GM21390 (cell line): ENCODE results near the gene SLC7A1.

Source experiments
- ATAC-seq: cut with Tn5 transposase; IDR thresholded peaks from one replicate; pipeline ENCODE4 v1.9.1; 2021; ENCODE audit not compliant: unreplicated experiment

SLC7A1 gene

DNA sequence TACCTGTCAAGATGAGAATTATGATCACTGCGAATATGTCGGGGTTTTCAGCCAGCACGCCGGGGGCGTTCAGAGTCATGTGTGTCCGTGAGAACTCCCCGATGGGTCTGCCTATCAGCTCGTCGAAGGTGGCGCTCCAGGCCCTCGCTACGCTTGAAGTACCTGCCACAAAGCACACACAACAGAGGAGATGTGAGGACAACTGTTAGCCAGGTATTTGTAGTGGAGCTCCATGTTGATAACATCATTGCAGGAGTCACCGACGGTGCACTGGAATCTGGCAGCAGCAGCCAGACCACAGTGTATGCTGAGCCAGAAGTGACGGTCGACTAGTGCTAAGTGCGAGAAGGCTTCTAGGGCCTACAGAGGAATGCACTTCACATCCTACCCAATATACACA is 62.7 kb downstream of the SLC7A1 start:
- ATAC-seq, result no peak

DNA sequence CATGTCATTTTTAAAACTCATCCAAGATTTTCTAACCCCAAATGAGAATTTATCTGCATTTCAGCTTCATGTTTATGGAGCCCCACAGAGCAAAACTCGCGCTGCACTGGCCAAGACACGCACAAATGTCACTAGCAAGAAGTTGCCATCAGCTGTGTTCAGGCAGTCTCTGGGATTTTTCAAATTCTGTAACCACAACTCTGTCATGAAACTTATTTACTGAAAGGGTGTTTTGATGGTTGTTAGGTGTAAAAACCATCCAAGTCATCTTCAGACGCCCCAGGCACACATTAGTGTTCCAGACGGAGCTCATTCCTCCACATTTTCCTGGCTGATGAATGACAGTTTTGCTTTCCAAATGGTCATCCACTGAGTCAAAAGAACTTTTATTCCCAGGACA is 63.4 kb downstream of the SLC7A1 start:
- no peak for ATAC-seq

DNA sequence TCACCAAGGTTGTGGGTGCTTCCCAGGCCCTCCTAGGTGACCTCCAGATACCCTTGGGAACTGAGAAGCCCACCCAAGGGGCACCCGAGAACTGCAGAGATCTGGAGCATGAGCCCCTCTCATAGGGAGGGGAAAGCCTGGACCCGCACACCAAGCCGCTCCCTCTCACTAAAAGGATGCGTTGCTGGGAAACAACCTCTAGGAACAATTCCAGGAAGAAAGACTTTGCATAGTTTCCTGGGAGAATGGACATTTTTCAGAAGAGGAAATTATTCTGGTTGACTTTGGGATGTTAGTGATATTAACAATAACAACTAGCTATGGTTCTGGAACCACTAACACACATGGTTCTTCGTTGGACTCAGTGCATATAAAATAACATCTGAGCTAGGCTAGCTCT is 64.6 kb downstream of the SLC7A1 start:
- ATAC-seq, result no peak

DNA sequence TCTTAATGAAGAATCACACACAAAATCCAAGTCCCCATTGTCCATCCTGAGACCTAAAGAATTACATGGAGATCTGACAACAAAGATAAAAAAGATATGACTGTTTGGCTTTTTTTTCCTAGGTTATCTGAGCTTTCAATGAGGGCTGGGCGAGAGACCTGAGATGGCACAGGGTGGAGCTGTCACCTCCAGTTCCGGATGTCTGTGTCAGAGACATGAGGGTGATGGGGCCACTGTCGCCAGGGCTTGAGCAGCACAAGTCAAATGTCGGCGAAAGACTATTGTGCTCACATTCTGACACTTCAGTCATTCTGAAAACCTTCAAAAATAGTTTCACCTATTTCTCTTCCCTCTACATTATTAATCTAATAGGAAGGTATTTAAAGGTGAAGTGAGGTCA is 65.7 kb downstream of the SLC7A1 start:
- ATAC-seq, result no peak

DNA sequence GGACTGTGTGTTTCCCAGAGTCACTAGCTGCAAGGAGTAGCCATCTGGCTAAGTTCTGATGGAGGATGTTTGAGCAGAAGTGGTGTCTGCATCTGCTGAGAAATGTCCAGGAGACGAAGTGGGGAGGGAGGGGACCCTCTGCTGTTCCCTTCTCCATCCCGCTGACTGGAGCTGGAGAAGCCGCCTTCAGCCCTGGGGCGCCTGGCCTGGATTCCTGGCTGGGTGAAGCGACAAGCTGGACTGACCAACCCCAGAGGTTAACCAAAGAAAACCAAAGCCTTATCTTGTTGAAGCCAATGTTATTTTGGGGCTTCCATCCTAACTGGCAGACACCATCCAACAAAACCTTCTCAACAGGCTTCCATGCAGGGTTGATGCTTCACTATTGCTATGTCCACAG is 67.6 kb downstream of the SLC7A1 start:
- no peak for ATAC-seq

DNA sequence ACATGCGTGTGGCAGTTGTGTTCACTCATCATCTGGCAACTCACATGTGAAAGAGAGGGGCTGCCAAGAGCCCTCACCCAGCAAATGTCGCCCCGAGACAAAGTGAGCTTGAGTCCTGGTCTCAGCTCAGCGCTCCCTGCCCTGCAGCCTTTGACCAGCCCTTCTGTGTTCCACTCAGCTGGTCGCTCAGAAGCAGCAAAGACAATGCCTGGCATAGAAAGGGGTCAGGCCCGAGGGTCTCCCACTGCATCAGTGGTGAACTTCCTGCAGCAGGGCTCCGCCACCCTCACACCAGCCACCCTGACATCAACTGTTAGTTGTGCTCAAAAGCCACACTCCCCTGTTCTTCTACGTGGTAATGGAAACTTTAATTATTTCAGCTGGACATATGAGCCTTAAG is 68.0 kb downstream of the SLC7A1 start:
- ATAC-seq, result no peak

DNA sequence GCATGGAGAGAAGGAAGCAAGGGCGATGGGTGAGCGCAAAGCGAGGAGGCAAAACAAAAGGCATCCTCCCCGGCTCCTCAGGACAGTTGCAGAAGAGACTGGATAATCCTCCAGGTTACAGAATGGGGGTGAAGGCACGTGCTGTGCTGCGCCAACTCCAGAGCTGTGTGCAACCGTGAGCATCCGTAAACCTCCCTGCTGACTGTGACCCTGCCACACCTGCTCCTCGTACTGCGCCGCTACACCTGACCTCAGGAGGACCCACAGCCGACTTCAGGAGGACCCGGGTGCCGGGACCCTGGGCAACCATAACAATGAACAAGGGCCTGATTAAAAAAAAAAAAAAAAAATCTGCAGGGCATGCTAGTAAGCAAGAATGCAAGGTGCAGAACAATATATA is 68.7 kb downstream of the SLC7A1 start:
- ATAC-seq, result no peak

DNA sequence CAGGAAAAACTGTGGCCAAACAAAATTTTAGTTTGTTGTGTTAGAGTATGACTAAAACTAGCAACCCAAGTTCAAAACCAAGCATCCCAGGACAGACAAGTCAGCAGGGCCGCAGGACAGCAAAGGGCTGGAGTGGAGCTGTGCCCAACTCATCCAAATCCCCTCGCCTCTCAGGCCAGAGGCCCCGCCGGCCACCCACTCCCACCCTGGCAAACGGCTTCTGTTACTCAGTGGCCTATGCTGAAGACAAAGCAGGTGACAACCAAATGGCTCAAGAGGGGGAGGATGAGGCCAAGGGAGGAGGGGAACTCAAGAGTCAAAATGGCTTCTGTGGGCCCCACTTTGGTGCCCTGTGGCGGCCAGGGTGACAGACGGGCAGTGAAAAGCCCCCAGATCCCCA is 69.7 kb downstream of the SLC7A1 start:
- no peak for ATAC-seq

DNA sequence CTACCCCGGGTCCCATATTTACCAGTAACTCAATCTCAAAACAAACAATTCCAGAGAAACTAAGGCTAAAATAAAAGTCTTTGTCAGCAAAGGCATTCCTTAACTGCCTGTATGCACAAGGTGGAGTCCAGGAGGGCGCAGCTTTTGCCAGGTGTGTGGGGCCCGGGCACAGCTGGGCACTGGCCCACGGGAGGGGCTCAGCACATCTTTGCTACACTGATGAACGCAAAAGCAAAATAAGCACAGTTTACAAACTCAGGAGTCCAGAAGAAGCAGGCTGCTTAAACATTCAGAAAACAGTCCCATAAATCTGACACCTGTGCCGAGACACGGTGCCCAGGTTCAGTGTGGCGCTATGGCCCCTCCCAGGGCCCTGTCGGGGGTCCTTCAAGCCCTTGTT is 70.8 kb downstream of the SLC7A1 start:
- ATAC-seq, result no peak

DNA sequence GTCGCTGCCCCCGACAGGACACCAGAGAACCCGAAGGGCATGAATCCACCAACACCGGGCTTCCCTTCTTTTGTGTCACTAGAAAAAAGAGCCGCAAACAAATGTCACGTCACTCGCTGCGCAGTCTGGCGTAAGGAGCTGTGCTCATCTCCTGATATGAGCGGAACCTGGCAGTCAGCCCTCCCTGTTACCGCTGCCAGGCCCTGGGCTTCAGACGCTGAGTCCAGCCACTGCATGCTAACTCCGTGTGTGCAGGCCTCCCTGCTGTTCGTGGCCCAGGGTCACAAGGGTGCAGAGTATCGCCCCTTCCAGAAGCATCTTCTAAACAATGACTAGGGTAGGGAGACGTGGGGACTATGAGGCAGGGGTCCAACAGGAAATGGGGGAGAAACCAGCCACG is 71.3 kb downstream of the SLC7A1 start:
- ATAC-seq, result no peak

DNA sequence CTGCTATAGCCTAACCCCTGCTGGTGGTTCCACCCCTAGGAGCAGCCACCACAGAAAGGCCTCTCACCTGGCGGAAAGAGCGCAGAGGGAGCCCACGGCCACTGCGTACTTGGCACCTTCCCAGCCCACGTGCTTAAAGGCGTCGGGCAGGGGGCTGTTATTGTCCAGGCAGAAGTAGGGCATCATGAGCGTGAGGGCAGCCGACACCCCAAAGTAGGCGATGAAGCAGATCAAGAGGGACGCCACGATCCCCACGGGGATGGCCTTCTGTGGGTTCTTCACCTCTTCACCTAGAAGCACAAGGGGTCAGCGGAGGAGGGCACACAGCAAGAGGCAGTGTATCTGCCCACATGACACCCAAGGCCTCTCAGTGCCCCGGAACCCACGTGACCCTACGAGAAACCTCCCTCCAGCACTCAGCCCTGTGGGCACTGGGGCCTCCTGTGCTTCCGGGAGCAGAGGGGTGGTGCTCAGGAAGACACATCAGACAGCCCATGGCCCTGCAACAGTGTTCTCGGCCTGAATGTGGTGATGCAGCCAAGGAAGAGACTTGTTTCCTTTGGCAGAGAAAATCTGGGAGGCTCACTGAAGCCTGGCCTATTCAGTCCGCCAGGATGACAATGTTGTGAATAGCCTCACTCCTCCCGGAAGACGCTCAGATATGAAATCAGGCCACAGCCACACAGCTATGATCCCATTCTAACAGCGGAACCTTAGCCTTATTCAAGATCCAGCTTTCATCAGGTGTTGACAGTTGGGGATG is 72.1 kb downstream of the SLC7A1 start:
- no peak for ATAC-seq

DNA sequence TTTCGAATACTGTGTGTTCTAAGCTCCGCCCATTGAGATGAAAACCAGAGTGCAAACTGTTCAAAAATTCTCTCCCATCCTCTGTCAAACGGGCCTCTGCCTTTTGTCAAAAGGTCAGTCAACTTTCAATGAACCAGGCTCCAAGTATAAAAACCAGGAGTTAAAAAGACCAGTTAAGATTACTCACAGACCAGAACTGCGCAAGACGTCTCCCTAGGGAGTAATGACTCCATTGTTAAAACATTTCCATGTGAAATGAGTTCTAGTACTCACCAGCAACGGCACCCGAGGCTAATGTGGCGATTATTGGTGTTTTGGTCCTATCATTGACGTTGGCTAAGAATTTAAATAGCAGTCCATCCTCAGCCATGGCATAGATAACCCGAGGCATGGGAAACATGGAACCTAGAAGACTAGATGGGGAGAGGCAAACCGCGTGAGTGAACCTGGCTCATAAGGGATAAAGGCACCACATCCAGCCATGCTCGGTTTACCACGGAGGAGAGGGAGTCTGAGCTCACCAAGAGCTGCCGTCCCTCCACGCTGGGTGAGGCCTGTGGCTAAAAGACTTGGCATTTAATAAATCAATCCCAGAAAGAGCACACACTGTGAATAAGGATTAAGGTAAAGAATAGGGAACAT is 73.3 kb downstream of the SLC7A1 start:
- no peak for ATAC-seq

DNA sequence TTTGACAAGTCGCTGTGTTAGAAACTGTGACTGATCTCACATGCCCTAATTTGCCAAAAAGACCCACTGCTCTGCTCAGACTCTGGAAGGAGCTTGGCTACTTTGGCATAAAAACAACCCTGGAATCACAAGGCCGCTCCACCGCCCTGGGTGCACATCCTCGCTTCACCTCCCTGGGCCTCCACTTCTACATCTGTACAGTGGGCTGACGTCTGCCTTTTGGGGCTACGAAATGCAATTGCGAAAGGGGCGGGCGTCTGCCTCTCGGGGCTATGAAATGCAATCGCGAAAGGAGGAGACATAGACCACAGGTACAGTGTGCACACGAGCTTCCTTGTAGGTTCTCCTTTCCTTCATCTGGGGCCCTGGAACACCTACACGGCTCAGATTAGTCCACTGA is 74.2 kb downstream of the SLC7A1 start:
- ATAC-seq, result no peak

DNA sequence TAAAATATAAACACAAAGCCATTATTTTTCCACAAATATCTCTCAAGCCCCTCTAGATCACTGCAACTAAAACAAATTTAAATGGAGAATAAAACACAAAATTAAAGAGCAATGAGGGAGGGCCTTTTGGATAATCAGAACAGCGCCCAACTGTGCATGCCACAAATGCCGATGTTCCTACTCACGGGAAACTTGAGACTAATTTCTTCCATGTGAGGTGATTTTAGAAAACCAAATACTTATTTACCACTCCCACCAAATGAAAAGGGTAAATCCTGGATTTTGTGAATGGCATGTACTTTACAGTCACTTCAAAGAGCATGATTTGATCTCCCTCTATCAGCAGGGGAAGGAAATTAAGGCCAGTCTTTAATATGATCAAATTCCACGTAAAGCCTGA is 74.8 kb downstream of the SLC7A1 start:
- ATAC-seq, result no peak

DNA sequence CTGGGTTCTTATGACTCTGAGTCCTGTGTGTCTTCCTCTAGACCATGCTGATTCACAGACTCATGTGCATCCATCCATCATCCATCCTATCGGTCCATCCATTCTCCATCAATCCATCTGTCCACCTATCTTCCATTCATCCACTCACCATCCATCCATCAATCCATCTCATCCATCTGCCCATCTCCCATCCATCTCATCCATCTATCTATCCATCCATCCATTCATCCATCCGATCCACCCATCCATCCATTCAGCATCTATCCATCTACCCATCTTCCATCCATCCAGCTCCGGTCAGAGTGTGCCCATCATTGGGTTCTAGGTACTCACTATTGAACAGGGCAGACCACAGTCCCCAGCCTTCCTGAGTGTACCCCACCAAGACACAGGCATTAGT is 75.6 kb downstream of the SLC7A1 start:
- ATAC-seq, result no peak

DNA sequence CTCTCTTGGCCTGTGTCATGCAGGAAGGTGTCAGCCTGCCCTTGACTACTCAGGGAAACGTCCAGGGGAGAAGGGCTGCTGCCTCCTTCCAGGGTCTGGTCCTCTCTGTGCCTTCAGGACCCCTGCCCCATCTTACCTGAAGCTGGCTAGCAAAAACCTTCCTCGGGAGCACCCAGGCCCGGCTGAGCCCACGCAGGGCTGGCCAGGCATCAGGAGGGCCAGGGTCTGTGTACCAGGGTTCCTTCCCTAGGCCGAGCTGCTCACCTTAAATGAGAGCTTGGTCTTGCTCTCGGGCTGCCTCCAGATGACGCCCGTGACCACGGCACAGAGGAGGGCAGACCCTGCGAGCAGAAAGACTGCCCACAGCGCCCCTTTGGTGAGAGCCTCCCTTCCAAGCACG is 78.6 kb downstream of the SLC7A1 start:
- ATAC-seq, result no peak

DNA sequence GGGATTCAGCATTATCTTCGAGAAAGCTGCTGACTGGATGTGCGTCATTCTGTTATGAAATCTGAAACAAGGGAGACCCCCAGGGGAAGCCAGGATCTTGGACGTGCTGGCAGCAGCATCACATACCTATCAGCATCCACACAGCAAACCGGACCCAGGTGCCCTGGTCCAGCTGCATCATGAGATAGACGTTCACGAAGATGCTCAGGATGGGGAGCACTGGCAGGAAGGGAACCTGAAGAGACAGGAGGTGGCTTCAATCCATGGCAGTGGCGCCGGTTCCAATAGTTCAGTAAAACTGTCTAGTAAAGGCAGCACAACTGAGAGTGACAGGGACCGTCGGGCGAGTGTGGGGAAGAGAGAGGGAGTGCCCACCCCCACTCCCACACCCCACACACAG is 79.5 kb downstream of the SLC7A1 start:
- ATAC-seq, result no peak

DNA sequence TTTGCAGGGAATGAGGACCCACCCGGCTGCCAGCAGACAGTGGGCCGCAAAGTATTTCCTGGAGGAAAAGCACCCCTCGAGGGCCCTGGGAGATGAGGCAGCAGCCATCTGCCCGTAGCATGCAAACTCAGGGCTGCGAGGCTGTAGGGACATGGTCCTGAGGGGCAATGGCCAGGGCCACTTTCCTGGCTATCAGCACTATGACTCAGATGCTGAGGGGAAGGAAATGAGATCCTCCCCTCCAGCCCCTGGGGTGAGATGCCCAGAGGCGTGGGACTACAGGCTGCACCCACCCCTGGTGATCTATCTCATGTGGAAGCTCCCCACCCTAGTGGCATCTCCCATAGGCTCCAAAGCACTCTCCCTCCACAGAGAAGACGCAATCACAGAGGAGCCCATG is 80.1 kb downstream of the SLC7A1 start:
- ATAC-seq, result no peak

DNA sequence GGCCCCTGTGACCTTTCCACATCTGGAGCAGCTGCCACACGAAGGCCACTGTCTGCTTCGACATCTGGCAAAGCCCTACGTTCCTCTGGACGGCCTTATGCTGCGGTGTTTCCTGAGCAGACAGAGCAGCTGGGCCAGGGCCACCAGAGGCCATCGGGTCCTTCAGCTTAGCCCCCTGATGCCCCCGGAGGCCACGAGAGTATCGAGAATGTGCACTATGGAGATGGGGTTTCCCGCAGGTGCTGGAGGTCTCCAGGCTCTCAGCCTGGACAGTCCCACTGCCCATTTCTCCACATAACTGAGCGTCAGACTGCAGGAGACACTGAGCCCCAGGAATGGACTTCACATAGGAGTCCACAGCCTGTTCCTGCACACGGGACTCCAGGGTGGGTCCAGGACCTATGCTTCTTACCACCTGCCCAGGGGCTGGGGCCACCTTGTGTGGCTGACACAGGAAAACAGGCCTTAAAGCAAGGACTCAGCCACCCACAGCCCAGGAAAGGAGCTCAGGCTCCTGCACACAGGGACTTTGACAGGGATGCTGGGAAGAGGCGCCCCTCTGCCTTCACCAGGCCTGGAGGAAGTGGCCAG is 80.7 kb downstream of the SLC7A1 start:
- ATAC-seq, result no peak

DNA sequence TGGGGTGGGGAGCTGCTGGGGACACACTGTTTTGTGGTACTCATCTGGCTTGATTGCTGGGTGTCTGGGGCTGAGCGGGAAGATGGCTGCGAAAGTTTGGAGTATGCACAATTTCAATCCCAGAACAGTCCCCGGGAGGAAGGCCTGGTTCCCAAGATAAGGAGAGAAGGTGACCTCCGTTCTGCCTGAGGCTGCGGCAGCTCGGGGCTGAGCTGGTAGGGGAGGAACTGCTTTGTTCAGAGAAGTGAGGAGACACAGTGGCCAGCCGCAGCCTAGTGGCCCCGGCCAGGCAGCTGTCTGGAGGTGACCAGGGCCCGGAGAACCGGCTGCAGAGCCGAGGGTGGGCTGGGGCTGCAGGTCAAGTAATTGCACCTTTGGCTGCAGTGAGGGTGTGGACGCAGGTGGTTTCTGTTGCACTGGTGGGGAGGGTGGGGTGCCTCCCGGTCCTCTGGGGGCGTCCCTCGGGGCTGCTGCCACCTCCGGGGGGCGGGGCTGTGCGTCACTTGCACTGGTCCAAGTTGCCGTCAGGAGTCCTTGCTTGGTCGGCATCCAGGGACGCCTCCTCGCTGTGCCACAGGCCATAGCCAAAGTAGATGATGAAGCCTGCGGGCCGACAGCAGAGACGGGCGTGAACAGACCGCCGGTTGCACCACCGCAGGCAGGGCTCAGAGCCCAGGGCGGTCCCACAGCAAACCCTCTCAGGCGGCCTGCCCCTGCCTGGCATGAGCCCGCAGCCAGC is 81.3 kb downstream of the SLC7A1 start:
- no peak for ATAC-seq

DNA sequence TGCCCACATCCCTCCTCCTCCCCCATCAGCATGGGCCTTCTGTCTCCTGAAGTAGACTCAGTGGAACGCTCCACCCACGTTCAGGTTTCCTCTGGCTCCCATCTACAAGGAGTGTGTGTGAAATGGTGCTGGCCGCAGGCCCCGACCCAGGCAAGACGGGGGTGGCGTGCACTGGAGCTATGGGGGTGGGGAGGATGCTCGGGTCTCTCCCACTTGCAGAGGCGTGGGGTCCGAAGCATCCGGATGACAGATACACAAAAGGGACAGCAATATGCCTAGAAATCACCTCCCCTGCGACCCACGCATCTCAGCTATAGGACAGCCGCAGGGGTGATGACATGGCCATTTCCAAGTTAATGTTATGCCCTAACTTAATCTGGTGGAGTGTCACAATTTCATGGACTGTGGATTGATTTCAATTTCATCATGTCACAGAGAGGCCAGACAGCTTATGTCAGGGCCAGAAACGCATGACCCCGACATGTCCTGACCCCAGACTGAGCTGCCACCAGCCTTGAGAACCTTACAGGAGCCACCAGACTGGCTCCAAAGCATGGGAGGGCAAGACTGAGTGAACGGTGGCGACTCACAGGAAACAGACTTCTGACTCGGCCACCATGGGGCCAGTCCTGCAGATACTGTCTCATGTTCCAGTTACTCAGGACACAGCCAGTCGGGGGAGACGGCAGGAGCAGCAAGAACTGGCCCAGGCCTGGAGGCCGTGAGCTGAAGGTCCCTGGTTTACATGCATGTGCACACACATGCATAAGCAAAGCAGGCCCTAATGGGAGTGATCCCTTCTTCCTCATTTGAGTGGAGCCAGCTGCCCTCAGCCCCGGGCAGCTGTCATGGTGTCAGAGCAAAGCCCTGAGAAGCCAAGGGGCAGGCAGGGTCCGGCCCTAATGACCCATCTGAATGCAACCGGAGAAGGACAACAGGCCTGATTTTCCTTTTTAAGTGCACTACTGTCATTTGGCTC is 82.2 kb downstream of the SLC7A1 start:
- ATAC-seq, result no peak
